ENCODE data around the gene BTD.
"Not testable (repeated sequence)": the region's sequence is repeated elsewhere in the genome, so short reads cannot be mapped to it uniquely, and the experiment has no call there.

BTD gene

DNA sequence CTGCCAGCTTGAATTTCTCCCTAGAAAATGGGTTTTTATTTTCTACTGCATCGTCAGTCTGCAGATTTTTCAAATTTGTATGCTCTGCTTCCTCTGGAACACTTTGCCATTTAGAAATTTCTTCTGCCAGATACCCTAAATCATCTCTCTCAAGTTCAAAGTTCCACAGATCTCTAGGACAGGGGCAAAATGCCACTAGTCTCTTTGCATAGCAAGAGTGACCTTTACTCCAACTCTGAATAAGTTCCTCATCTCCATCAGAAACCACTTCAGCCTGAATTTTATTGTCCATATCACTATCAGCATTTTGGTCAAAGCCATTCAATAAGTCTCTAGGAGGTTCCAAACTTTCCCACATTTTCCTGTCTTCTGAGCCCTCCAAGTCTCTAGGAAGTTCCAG lies 3.0 kb downstream of the BTD start:
- not testable (repeated sequence) for DNase-seq (ENCODE audit: low read depth)

DNA sequence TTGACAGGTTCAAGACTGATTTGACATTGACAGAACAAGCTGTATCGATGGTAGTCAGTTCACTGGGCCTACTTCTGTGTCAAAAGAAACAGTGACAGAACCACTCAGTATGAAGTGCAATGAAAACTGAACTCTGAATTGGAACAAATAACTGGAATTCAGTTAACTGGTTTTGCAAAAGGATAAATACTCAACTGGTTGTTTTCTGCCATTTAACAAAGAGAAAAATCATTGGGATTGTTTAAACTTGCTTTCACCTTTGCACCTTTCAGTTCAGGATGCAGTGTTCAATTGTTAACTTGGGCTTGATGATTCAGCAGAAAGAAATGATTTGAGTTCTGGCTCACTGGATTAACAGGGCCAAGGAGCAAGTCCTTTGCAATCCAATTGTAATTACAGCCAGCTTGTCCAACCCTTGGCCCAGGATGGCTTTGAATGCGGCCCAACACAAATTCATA lies 4.9 kb downstream of the BTD start:
- DNase-seq (ENCODE audit: low read depth) = peak; percentile 51

DNA sequence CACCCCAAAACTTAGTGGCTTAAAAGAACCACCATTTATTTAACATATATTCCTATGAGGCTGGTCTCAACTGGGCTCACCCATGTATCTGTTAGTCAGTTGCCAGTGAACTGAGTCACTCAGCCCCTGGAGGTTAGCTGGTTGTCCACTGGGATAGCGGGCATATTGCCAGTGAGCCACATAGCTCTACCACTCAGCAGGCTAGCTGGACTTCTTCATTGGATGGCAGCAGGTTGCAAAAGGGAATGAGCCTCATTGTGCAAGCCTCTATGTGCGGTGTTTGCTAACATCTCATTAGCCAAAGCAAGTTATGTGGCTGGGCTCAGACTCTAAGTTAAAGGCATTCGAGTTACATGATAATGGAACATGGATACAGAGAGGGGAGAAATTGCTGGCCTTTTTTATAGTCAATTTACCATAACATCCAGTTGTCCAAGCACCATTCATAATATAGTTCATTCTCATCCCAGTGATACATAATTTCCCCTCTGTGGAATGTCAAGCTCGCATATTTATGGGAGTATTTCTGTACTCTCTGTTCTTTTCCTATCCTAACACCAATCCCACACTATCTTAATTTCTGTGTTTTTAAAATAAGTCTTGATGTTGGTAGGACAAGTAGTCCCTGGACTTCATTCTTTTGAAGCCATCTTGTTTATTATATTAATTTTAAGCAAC lies 8.7 kb downstream of the BTD start:
- DNase-seq (ENCODE audit: low read depth) = no peak

DNA sequence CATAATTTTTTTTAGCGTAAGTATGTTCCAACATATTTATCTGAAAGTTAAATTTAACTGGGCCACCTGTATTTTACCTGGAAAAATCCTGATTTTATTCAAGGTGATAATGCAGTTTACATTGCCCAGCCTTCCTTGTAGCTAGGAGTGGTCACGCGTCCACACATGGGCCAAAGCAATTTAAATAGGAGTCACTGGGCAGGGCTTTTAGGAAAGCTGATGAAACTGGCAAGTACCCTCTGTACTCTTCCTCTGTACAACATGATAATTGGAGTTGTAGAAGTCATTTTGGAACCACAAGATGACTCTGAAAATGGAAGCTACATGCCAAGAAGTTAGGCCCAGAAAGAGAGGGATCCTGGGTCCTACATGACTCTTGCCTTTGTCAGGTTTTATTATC lies 9.5 kb downstream of the BTD start:
- DNase-seq (ENCODE audit: low read depth) = no peak

DNA sequence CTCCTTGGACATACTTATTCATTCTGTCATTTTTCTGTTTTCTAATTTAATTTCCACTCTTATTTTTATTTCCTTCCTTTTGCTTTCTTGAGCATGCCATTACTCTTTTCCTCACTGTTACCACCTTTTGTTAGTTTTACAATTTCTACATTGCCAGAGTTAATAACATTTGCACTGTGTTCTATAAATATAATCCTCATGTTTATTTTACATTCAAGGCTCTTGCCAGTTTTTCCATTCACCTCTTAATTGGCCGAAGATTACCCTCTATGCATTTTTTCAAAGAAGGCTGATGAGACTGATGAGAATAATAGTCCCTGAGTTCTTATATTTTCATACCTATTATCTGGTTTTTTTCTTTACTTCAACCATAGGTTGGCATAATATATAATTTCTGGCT lies 10.5 kb downstream of the BTD start:
- DNase-seq (ENCODE audit: low read depth) = no peak

DNA sequence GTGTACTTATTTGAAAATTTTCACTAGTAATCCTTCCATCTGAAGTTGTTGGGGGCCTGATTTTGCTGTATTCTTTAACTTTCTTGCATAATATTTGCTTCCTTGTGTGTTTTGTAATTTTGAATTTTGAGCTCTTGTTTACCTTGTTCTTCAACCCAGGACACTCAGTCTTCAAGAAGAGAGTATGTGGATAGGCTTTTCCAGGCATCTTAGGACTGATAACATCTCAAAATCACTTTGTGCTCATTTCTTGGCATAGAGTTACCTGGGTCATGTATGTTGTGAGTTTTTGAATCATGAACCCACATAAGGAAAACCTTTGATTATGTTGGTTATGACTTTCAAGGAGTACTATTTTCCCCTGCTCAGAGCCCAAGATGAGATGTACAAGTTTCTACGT lies 13.4 kb downstream of the BTD start:
- no peak for DNase-seq (ENCODE audit: low read depth)

DNA sequence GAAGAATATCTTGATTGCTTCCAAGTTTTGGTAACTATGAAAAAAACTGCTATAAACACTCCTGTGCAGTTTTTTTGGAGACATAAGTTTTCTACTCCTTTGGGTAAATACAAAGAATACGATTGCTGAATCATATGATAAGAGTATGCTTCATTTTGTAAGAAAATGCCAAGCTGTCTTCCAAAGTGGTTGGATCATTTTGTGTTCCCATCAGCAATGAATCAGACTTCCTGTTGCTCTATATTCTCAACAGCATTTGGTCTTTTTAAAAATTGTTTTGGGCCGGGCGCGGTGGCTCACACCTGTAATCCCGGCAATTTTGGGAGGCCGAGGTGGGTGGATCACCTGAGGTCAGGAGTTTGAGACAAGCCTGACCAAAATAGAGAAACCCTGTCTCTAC lies 14.5 kb downstream of the BTD start:
- DNase-seq (ENCODE audit: low read depth) = no peak

DNA sequence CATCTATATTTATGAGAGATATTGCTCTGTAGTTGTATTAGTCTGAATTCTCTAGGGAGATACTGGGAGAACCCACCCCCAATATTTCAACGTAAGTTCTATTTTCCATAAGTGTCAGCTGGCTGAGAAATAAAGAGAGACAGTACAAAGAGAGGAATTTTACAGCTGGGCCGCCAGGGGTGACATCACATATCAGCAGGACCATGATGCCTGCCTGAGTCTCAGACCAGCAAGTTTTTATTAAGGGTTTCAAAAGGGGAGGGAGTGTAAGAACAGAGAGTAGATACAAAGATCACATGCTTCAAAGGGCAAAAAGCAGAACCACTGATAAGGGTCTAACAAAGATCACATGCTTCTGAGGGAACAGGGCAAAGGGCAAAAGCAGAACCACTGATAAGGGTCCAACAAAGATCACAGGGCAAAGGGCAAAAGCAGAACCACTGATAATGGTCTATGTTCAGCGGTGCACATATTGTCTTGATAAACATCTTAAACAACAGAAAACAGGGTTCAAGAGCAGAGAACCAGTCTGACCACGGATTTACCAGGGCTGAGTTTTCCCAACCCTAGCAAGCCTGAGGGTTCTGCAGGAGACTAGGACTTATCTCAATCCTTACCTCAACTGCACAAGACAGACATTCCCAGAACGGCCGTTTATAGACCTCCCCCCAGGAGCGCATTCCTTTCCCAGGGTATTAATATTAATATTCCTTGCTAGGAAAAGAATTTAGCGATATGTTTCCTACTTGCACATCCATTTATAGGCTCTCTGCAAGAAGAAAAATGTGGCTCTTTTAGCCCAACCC lies 18.3 kb downstream of the BTD start:
- not testable (repeated sequence) for DNase-seq (ENCODE audit: low read depth)

DNA sequence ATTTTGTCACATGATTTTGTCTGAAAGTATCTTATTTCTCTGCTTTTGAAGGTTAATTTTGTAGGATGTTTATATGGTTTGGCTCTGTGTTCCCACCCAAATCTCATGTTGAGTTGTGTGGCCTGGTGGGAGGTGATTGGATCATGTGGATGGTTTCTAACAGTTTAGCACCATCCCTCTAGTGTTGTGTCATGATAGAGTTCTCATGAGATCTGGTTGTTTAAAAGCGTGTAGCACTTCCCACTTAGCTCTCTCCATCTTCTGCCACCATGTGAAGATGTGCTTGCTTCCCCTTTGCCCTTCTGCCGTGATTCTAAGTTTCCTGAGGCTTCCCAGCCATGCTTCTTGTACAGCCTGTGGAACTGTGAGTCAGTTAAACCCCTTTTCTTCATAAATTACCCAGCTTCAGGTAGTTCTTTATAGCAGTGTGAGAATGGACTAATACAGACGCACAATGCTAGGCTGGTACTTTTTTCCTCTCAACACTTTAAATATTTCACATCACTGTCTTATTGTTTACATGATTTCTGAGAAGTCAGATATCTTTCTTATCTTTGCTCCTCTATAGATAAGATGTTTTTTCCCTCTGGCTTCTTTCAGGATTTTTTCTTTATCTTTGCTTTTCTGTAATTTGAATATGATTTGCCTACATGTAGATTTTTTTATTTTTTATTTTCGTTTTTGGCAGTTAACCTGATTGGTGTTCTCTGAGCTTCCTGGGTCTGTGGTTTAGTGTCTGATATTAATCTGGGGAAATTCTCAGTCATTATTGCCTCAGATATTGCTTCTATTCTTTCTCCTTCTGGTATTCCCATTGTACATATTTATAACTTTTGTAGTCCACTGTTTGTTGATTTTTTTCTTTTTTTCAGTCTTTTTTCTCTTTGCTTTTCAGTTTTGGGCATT lies 22.2 kb downstream of the BTD start:
- no peak for DNase-seq (ENCODE audit: low read depth)

DNA sequence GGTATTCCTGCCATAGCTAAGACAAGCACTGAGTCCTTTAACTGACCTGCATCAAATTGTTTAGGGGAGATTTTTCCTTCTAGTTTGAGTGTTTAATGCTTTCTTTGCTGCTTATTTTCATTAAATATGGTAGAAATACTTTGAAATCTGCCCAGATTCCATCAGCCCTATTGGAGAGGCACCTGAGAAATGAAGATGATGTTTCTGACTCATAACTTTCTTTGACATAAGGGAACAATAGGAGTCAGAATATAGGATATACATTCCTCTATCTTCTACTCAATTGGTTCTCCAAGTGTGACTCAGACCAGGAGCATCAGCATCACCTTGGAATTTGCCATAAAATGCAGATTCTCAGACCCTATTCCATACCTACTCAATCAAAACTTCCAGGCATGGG lies 27.4 kb downstream of the BTD start:
- DNase-seq (ENCODE audit: low read depth) = no peak

DNA sequence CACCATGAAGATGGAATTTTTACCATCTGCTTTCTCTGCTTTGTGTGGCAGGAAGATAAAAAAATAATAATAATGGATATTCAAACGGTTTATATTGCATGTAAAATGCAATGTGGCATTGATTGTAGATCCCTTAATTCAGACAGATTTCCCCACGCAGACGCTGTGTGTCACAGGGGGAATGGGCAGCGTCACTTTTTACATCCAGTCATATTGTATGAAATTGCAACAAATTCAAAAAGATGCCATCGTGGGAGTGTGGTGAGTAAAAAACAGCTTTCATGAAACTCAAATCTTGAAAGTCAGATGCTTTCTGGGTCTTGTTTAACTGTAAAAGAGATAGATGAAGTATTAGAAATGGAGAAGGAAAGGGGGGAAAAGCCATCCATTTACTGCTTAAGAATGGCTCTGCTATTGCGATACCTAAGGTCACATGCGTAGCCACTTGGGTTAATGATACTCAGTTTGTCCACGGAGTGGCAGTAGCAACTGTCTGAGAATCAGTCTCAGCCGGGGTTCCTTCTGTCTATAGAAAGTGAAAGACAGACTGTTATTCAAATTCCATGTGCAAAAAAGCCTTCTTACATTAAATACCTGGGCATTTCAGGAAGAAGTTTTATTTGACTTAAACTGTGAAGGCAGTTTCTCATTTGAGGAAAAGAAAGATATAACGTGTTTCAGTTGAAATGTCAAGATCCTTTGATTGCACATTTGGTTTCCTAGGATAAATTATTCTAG lies 28.5 kb downstream of the BTD start:
- peak; percentile 82 for DNase-seq (ENCODE audit: low read depth)

DNA sequence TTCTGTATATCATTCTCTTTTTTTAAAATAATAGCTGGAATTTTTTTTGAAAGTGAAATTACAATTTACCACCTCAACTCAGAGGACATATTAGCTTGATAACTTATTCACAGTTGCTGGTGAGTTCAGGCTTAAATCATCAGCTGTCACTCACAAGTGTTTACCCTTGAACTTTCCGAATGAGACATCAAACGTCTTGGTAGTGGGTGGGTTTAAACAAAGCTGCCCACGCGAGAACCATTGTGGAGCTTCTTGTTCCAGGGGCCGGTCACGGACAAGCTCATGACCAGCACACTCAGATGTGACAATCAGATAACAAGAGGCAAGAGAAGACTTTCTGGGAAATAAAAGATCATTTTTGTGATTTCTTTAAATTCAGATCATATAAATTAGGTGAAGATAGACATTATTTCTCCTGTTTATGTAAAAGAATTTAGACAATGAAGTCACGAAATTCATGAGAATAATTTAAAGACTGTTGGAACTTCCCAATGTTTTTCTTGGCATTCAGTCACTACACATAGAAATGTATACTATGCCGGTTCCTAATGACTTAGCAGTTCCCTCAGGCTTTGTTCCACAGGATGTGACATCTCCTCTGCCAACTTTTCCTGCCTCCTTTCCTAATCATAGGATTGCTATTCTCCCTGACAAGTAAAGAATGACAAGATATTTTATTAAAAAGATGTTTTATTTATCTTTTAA lies 29.3 kb downstream of the BTD start:
- DNase-seq (ENCODE audit: low read depth) = peak; percentile 41

DNA sequence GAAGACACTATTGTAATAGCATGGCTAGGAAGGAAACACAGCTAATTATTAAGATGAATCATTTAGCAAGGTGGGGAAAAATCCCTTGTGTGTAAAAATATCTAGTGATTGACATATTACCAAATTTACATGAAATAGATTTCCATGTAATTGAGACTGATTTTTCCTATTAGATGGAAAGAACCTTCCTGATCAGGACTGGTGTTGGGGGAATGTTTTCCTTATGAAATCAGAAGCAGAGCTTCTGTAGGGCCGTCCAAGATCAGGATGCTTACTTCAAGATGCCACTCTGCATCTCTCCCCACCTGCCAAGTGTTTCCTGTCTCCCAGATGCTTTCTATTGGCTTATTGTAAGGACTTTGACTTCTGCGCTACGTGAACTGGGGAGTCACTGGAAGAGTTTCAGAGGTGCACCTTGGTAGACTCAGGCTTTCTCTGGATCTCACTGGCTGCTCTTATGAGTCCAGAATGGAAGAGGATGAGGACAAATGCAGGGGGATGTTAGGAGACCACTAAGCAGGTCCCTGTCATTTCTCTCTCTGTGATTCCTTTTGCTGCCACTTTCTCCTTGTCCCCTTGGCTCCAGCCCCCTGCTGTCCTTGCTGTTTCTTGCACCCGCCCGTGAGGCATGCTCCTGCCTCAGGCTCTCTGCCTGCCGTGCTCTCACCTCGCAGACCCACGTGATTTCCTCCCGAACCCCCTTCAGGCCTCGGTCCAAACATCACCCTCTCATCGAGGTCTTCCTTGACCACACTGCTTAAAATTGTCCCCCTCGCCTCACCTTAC lies 30.1 kb downstream of the BTD start:
- DNase-seq (ENCODE audit: low read depth) = no peak

DNA sequence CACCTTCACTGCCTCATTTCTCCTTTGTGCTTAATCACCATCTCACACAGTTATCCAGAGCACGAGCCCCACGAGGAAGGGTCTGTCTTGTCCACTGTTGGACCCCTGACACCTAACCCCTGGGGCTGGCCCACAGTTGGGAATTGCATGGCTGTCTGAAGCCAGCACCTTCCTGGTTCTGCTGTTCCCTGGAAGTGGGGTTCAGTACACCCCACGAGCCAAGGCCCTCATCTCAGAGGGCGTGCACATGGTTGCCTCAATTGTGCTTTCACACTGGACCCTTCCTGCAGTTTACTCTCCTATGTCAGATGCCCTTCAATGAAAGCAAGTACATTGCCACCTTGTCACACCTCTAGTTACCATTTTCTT lies 30.7 kb downstream of the BTD start:
- no peak for DNase-seq (ENCODE audit: low read depth)

DNA sequence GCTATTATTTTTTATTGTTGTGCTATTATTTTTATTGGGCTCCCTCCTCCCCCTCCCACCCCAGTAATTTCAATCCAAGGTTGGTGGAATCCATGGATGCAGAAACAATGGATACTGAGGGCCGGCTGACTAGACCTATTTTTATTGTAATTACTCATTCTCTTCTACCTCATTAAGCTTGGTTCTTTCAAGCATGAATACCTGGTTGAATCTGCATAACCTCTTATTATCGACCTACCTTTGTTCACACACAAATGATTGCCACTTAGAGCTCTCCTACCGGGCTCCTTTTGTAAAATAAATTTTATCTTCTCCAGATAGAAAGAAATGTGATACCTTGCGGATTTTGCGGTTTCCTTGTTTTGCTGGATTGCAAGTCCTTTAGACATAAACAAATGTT lies 31.6 kb downstream of the BTD start:
- no peak for DNase-seq (ENCODE audit: low read depth)

DNA sequence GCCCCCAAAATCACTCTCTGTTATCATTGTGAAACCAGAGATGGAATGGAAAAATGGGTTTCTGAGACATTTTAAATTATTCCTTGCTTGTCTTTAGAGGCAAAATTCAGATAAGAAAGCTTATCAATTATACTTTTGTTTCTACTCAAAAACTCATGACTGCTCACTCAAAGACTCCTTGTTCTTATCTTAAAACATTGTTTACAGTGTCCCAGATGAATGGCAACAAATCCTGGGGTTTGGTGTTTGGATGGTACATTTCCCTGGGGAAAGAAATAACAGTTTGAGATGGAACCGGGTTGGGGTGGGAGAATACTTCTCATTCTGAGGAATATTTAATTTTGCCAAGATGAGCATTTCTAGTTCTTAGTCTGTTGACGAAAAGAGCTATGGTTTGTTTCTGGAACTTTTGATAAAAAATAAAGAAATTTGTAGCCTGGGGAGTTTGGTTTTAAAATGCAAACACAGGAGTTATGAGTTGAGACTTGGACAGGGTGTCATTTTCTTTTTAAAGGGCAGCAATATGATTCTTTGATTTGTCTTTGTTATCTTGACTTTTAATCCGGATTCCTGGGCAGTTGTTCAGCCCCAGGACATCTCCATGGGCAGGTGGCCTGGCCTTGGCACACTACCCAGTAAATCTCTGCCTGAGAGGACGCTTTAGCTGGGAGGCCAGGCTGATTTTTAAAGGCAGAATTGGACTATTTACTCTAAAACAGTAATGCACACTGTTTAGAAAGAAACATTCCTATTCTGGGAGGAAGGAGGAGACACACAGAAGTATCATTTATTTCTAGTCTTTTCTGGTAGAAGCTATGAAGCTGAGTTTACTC lies 32.4 kb downstream of the BTD start:
- DNase-seq (ENCODE audit: low read depth) = peak; percentile 31

DNA sequence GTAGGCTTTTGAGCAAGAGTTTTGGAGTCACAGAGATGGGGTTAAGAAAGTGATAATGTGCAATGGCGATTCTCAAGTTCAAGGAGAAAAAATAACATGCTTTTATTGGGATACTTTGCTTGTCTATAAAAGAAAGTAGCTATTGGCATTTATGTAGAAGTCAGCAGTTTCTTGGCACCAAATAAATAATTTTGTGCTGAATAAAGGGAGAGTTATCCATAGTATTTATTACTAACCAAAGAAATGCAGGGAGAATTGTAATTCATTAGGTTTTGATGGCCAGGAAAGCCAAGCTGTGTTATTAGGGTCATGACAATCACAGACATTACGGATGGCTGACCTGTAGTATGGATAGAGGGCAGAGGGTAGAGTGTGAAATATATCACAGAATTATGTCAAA lies 33.1 kb downstream of the BTD start:
- no peak for DNase-seq (ENCODE audit: low read depth)

DNA sequence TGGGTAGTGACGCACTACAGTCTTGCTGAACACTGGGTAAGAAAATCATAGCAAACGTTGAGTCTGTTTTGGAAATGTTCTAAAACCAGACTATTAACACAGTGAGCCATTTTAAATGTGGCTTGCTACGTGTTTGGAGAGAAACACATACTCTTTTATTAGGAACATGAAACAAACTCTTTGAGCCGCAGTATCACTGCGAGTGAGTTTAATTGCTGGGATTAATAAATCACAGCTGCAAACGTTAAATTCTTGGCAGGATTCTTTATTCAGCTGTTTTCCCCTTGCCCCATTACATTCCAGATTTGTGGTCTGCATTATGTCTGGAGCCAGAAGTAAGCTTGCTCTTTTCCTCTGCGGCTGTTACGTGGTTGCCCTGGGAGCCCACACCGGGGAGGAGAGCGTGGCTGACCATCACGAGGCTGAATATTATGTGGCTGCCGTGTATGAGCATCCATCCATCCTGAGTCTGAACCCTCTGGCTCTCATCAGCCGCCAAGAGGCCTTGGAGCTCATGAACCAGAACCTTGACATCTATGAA lies 33.6 kb downstream of the BTD start:
- peak; percentile 62 for DNase-seq (ENCODE audit: low read depth)

DNA sequence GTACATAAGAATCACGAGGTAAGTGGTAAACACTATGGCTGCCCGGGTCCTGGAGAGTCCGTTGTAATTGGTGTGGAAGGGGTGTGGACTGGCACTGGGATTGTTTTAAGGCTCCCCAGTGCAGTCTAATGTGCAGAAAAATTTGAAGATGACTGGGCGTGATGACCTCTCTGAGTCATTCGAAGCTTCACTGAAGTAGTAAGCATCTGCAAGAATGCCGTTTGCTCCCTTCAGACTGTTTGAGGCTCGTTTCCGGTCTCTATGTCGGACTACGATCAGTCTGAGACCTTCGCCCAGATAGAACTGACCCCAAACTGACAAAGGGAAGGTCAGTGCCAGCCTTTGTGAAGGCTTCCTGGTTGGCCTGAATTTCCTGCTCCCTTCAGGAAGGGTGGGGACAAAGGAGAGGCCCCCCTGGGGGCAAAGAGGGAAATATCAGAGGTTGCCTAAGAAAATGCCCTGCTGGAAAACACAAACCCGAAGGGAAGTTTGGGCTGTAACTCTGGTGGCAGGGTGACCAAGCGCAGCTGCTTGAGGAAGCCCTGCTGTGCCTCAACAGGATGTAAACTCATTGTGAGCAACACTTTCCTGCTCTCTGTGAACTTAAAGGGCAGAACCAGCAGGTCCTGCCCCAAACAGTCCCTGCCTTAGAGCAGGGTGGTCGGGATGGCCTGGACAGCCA lies 34.6 kb downstream of the BTD start:
- DNase-seq (ENCODE audit: low read depth) = peak; percentile 90
